IMR-90 (cell line): Measurements from ENCODE around the gene KRT16.
"Not testable (repeated sequence)": the region's sequence is repeated elsewhere in the genome, so short reads cannot be mapped to it uniquely, and the experiment has no call there.

Experiments
- BHLHE40 ChIP-seq: fragments of 150-350 bp; IDR thresholded peaks from 2 replicates; pipeline ENCODE4 v1.6.1; 2016; ENCODE audit warnings: mild to moderate bottlenecking, low read depth, low read length
- CEBPB ChIP-seq: IDR thresholded peaks from 2 replicates; pipeline ENCODE4 v1.6.1; 2012; ENCODE audit warnings: low read depth, low read length, improper control_type of control experiment
- CHD1 ChIP-seq: IDR thresholded peaks from 2 replicates; pipeline ENCODE4 v1.6.1; 2012; ENCODE audit warnings: low read depth, low read length, improper control_type of control experiment
- MAFK ChIP-seq: IDR thresholded peaks from 2 replicates; pipeline ENCODE4 v1.6.1; 2012; ENCODE audit warnings: low read depth, low read length, improper control_type of control experiment
- MAZ ChIP-seq: IDR thresholded peaks from 2 replicates; pipeline ENCODE4 v1.6.1; 2012; ENCODE audit warnings: low read depth, mild to moderate bottlenecking, low read length, improper control_type of control experiment, moderate library complexity, borderline replicate concordance
- MXI1 ChIP-seq: IDR thresholded peaks from 2 replicates; pipeline ENCODE4 v1.6.1; 2012; ENCODE audit warnings: low read depth, mild to moderate bottlenecking, low read length, moderate library complexity, borderline replicate concordance
- NFE2L2 ChIP-seq: fragments of 150-350 bp; IDR thresholded peaks from 2 replicates; pipeline ENCODE4 v1.6.1; 2016; ENCODE audit warnings: low read depth, mild to moderate bottlenecking, low read length
- POLR2A ChIP-seq: IDR thresholded peaks from 2 replicates; pipeline ENCODE4 v1.6.1; 2012; ENCODE audit warnings: mild to moderate bottlenecking, low read depth, low read length
- RCOR1 ChIP-seq: IDR thresholded peaks from 2 replicates; pipeline ENCODE4 v1.6.1; 2012; ENCODE audit warnings: mild to moderate bottlenecking, low read length, improper control_type of control experiment; ENCODE audit not compliant: insufficient replicate concordance
- RFX5 ChIP-seq: IDR thresholded peaks from 2 replicates; pipeline ENCODE4 v1.8.0; 2012; ENCODE audit warnings: low read depth, mild to moderate bottlenecking, low read length, moderate library complexity
- TF ChIP-seq, protein P1 (sequence below): conservative IDR thresholded peaks from 2 replicates; pipeline ENCODE4 v1.5.1; 2012; ENCODE audit warnings: mild to moderate bottlenecking, low read depth, low read length, improper control_type of control experiment

DNA sequence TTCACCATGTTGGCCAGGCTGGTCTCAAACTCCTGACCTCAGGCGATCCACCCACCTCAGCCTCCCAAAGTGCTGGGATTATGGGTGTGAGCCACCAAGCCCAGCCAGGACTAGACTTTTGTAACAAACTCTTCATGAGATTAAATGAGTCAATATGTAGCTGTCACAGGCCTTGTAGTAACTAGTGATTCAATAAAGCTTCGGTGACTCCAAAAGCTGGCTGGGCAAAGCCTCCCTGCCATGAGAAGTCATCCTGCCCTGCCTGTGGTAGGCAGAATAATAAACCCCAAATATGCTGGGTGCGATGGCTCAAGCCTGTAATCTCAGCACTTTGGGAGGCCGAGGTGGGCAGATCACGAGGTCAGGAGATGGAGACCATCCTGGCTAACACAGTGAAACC, 28.0 kb upstream of the KRT16 start:
- TF ChIP-seq, protein P1, sequence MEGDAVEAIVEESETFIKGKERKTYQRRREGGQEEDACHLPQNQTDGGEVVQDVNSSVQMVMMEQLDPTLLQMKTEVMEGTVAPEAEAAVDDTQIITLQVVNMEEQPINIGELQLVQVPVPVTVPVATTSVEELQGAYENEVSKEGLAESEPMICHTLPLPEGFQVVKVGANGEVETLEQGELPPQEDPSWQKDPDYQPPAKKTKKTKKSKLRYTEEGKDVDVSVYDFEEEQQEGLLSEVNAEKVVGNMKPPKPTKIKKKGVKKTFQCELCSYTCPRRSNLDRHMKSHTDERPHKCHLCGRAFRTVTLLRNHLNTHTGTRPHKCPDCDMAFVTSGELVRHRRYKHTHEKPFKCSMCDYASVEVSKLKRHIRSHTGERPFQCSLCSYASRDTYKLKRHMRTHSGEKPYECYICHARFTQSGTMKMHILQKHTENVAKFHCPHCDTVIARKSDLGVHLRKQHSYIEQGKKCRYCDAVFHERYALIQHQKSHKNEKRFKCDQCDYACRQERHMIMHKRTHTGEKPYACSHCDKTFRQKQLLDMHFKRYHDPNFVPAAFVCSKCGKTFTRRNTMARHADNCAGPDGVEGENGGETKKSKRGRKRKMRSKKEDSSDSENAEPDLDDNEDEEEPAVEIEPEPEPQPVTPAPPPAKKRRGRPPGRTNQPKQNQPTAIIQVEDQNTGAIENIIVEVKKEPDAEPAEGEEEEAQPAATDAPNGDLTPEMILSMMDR = not testable (repeated sequence)
- TF ChIP-seq CHD1, MAZ, POLR2A, RFX5, CEBPB, MXI1, MAFK, RCOR1, NFE2L2, BHLHE40: not testable (repeated sequence)
